DMS 273 (cell line): ENCODE data around the gene ASPM.

ENCODE experiments used
- DNase-seq: peaks from one replicate; lab custom pipeline; 2025; ENCODE audit not compliant: unreplicated experiment; lab: John Stamatoyannopoulos, UW

ASPM gene

GRCh38 chr1:197146101-197147095, at the start of gene ASPM:
ASPM (minus strand) TSS chr1:197146669; CDS start chr1:197146437, 232 bp downstream.
- peak; percentile 98 for DNase-seq

- no peak for DNase-seq
Observed at GRCh38 chr1:197195100-197195499, 48.6 kb upstream of the ASPM start.

- no peak for DNase-seq
Observed at GRCh38 chr1:197184190-197184589, 37.7 kb upstream of the ASPM start.

- no peak for DNase-seq
Observed at GRCh38 chr1:197183195-197183748, 36.8 kb upstream of the ASPM start.

GRCh38 chr1:197182716-197183115, 36.2 kb upstream of the ASPM start:
- no peak for DNase-seq

- no peak for DNase-seq
Observed at GRCh38 chr1:197181982-197182381, 35.5 kb upstream of the ASPM start.

GRCh38 chr1:197180252-197180878, 33.9 kb upstream of the ASPM start:
- peak; percentile 60 for DNase-seq

GRCh38 chr1:197178998-197179397, 32.5 kb upstream of the ASPM start:
- DNase-seq = no peak

GRCh38 chr1:197174818-197175217, 28.3 kb upstream of the ASPM start:
- DNase-seq = no peak

GRCh38 chr1:197173571-197174507, 27.4 kb upstream of the ASPM start:
- no peak for DNase-seq

GRCh38 chr1:197171531-197171930, 25.1 kb upstream of the ASPM start:
- DNase-seq = no peak

- DNase-seq = no peak
Observed at GRCh38 chr1:197170538-197170937, 24.1 kb upstream of the ASPM start.

- DNase-seq = no peak
Observed at GRCh38 chr1:197159461-197159860, 13.0 kb upstream of the ASPM start.

GRCh38 chr1:197156692-197157091, 10.2 kb upstream of the ASPM start:
- DNase-seq = no peak

GRCh38 chr1:197152662-197153061, 6.2 kb upstream of the ASPM start:
- DNase-seq = no peak

GRCh38 chr1:197151185-197151584, 4.7 kb upstream of the ASPM start:
- DNase-seq = no peak

GRCh38 chr1:197150336-197151005, 4.0 kb upstream of the ASPM start:
- no peak for DNase-seq

GRCh38 chr1:197149340-197149739, 2.9 kb upstream of the ASPM start:
- DNase-seq = no peak

- peak; percentile 39 for DNase-seq
Observed at GRCh38 chr1:197145446-197146024, 934 bp downstream of the ASPM start.
